Mesendoderm (in vitro differentiated cells): ENCODE data around the gene ANKMY1.

ENCODE experiments used
- DNase-seq: peaks from one replicate; pipeline ENCODE4 v3.0.0; 2013
- H2AK5ac ChIP-seq: 2 replicates; pipeline ENCODE4 v1.6.1; 2013; ENCODE audit warnings: low read length, inconsistent platforms
- H2BK120ac ChIP-seq: 2 replicates; pipeline ENCODE4 v1.6.1; 2013; ENCODE audit warnings: low read depth, mild to moderate bottlenecking, low read length, moderate library complexity, mixed read lengths
- H2BK15ac ChIP-seq: replicated peaks from 2 replicates; pipeline ENCODE4 v1.6.1; 2013; ENCODE audit warnings: low read depth, mild to moderate bottlenecking, moderate library complexity
- H2BK5ac ChIP-seq: 2 replicates; pipeline ENCODE4 v1.6.1; 2013; ENCODE audit warnings: low read length, inconsistent platforms
- H3K18ac ChIP-seq: 2 replicates; pipeline ENCODE4 v1.6.1; 2013; ENCODE audit warnings: mild to moderate bottlenecking, low read length, mixed read lengths
- H3K23ac ChIP-seq: one replicate; pipeline ENCODE4 v1.6.1; 2013; ENCODE audit warnings: low read length
- H3K27ac ChIP-seq: 2 replicates; pipeline ENCODE4 v1.5.1; 2013; ENCODE audit warnings: low read depth, mild to moderate bottlenecking, inconsistent platforms, low read length, moderate library complexity
- H3K27me3 ChIP-seq: 2 replicates; pipeline ENCODE4 v1.6.1; 2013; ENCODE audit warnings: low read length, control low read depth, mild to moderate bottlenecking, inconsistent platforms; ENCODE audit not compliant: insufficient read depth, poor library complexity
- H3K36me3 ChIP-seq: 2 replicates; pipeline ENCODE4 v1.6.1; 2013; ENCODE audit warnings: low read length, inconsistent platforms; ENCODE audit not compliant: control insufficient read depth, insufficient read depth
- H3K4ac ChIP-seq: one replicate; pipeline ENCODE4 v1.6.1; 2013; ENCODE audit warnings: low read depth, mild to moderate bottlenecking, low read length, moderate library complexity
- H3K4me1 ChIP-seq: 2 replicates; pipeline ENCODE4 v1.6.1; 2013; ENCODE audit warnings: low read depth, low read length, inconsistent platforms; ENCODE audit not compliant: control insufficient read depth
- H3K4me2 ChIP-seq: 2 replicates; pipeline ENCODE4 v1.6.1; 2013; ENCODE audit warnings: low read length
- H3K4me3 ChIP-seq: 2 replicates; pipeline ENCODE4 v1.5.1; 2013; ENCODE audit warnings: mild to moderate bottlenecking, low read length
- H3K56ac ChIP-seq: one replicate; pipeline ENCODE4 v1.6.1; 2013; ENCODE audit warnings: low read length
- H3K79me1 ChIP-seq: 2 replicates; pipeline ENCODE4 v1.6.1; 2013; ENCODE audit warnings: low read length, inconsistent platforms
- H3K79me2 ChIP-seq: 2 replicates; pipeline ENCODE4 v1.6.1; 2013; ENCODE audit warnings: mild to moderate bottlenecking, low read length; ENCODE audit not compliant: control insufficient read depth, insufficient read depth
- H3K9ac ChIP-seq: 2 replicates; pipeline ENCODE4 v1.6.1; 2013; ENCODE audit warnings: low read length, inconsistent platforms
- H4K5ac ChIP-seq: one replicate; pipeline ENCODE4 v1.6.1; 2013; ENCODE audit warnings: low read length
- H4K8ac ChIP-seq: one replicate; pipeline ENCODE4 v1.6.1; 2013; ENCODE audit warnings: low read depth, mild to moderate bottlenecking, control low read depth, low read length, moderate library complexity
- WGBS: extraction: QIAGEN DNeasy Blood & Tissue Kit; methylation state at CpG from one replicate; pipeline ENCODE4 v1.1.7; 2013; ENCODE audit warnings: low lambda C conversion rate, missing lambda C conversion rate; ENCODE audit not compliant: insufficient coverage; ENCODE audit errors: extremely low coverage; 5-methylcytosine and 5-hydroxymethylcytosine counted together

ANKMY1 gene

GRCh38 chr2:240531038-240531437 lies 26.8 kb downstream of the ANKMY1 start:
- H2BK120ac ChIP-seq = no peak overlapping the region
- H3K9ac ChIP-seq = no peak overlapping the region
- no peak overlapping the region for H3K56ac ChIP-seq
- no peaks in the 10 kb centered on the region for H3K27me3 ChIP-seq
- no peaks in the 10 kb centered on the region for H3K79me1 ChIP-seq
- no peaks in the 10 kb centered on the region for H3K79me2 ChIP-seq
- no peak overlapping the region for H3K27ac ChIP-seq
- no peak overlapping the region for H3K18ac ChIP-seq
- H3K4me3 ChIP-seq = no peak overlapping the region
- H3K4me2 ChIP-seq = no peak overlapping the region
- no peak overlapping the region for H2BK5ac ChIP-seq
- H3K4me1 ChIP-seq = no peaks in the 10 kb centered on the region
- no peak overlapping the region for H4K5ac ChIP-seq
- no peak overlapping the region for H2AK5ac ChIP-seq
- WGBS = no CpG with 5 or more reads among the region's 5 CpGs
- H4K8ac ChIP-seq = no peak overlapping the region
- H3K23ac ChIP-seq = no peak overlapping the region
- H2BK15ac ChIP-seq = no peak overlapping the region
- no peak for DNase-seq
- no peaks in the 10 kb centered on the region for H3K36me3 ChIP-seq
- H3K4ac ChIP-seq = no peak overlapping the region

GRCh38 chr2:240530181-240530580 lies 27.6 kb downstream of the ANKMY1 start:
- H3K4me1 ChIP-seq = no peaks in the 10 kb centered on the region
- H3K18ac ChIP-seq = no peak overlapping the region
- no peaks in the 10 kb centered on the region for H3K79me1 ChIP-seq
- no peak overlapping the region for H3K4me2 ChIP-seq
- H3K27me3 ChIP-seq = no peaks in the 10 kb centered on the region
- DNase-seq = no peak
- H3K4ac ChIP-seq = no peak overlapping the region
- H4K8ac ChIP-seq = no peak overlapping the region
- no peak overlapping the region for H2BK120ac ChIP-seq
- H3K9ac ChIP-seq = no peak overlapping the region
- WGBS = no CpG with 5 or more reads among the region's 7 CpGs
- H3K4me3 ChIP-seq = no peak overlapping the region
- H3K23ac ChIP-seq = no peak overlapping the region
- H2AK5ac ChIP-seq = no peak overlapping the region
- H3K56ac ChIP-seq = no peak overlapping the region
- H3K36me3 ChIP-seq = no peaks in the 10 kb centered on the region
- no peak overlapping the region for H4K5ac ChIP-seq
- no peaks in the 10 kb centered on the region for H3K79me2 ChIP-seq
- no peak overlapping the region for H2BK15ac ChIP-seq
- no peak overlapping the region for H2BK5ac ChIP-seq
- H3K27ac ChIP-seq = no peak overlapping the region

GRCh38 chr2:240529344-240529999 lies 28.3 kb downstream of the ANKMY1 start:
- Histone ChIP-seq H3K4me3 (no peak overlapping the region), H3K27ac (no peak overlapping the region), H3K56ac (no peak overlapping the region), H4K8ac (no peak overlapping the region), H3K9ac (no peak overlapping the region), H3K4ac (no peak overlapping the region), H2BK120ac (no peak overlapping the region), H2AK5ac (no peak overlapping the region), H3K79me2 (no peaks in the 10 kb centered on the region), H3K4me1 (no peaks in the 10 kb centered on the region), H3K27me3 (no peaks in the 10 kb centered on the region), H3K4me2 (no peak overlapping the region), H4K5ac (no peak overlapping the region), H3K79me1 (no peaks in the 10 kb centered on the region), H3K18ac (no peak overlapping the region), H3K23ac (no peak overlapping the region), H3K36me3 (no peaks in the 10 kb centered on the region), H2BK5ac (no peak overlapping the region), H2BK15ac (no peak overlapping the region)
- DNase-seq = no peak
- no CpG with 5 or more reads among the region's 16 CpGs for WGBS

- Histone ChIP-seq H4K5ac (no peak overlapping the region), H2BK5ac (no peak overlapping the region), H3K9ac (no peak overlapping the region), H3K4me1 (no peaks in the 10 kb centered on the region), H3K79me2 (no peaks in the 10 kb centered on the region), H3K56ac (no peak overlapping the region), H3K4me2 (no peak overlapping the region), H3K23ac (no peak overlapping the region), H2AK5ac (no peak overlapping the region), H3K4ac (no peak overlapping the region), H3K18ac (no peak overlapping the region), H3K4me3 (no peak overlapping the region), H4K8ac (no peak overlapping the region), H3K27ac (no peak overlapping the region), H2BK120ac (no peak overlapping the region), H3K79me1 (no peaks in the 10 kb centered on the region), H3K27me3 (no peaks in the 10 kb centered on the region), H3K36me3 (no peaks in the 10 kb centered on the region), H2BK15ac (no peak overlapping the region)
- no CpG with 5 or more reads among the region's 13 CpGs for WGBS
- no peak for DNase-seq
Observed at GRCh38 chr2:240528406-240529040, 29.3 kb downstream of the ANKMY1 start.

- Histone ChIP-seq H3K23ac (no peak overlapping the region), H3K4me1 (no peaks in the 10 kb centered on the region), H4K8ac (no peak overlapping the region), H4K5ac (no peak overlapping the region), H3K4me3 (no peak overlapping the region), H3K4ac (no peak overlapping the region), H3K79me1 (no peaks in the 10 kb centered on the region), H2AK5ac (no peak overlapping the region), H3K27ac (no peak overlapping the region), H2BK5ac (no peak overlapping the region), H3K56ac (no peak overlapping the region), H3K79me2 (no peaks in the 10 kb centered on the region), H3K27me3 (no peaks in the 10 kb centered on the region), H2BK15ac (no peak overlapping the region), H3K18ac (no peak overlapping the region), H3K4me2 (no peak overlapping the region), H3K36me3 (no peaks in the 10 kb centered on the region), H2BK120ac (no peak overlapping the region), H3K9ac (no peak overlapping the region)
- no peak for DNase-seq
- no CpG with 5 or more reads among the region's 3 CpGs for WGBS
Observed at GRCh38 chr2:240527153-240527750, 30.5 kb downstream of the ANKMY1 start.
